ENCODE data around the gene ACTR2.

ACTR2 gene

GRCh38 chr2:65275141-65275915 is 47.7 kb downstream of the ACTR2 start:
- Histone ChIP-seq H3K27me3 (ENCODE audit: insufficient read depth, poor library complexity, severe bottlenecking) (no peaks in the 10 kb centered on the region), H3K27ac (replicated peaks) (no peak overlapping the region), H3K4me3 (replicated peaks; ENCODE audit: insufficient read depth, low read length) (no peak overlapping the region)
- no peak for DNase-seq (ENCODE audit: low read depth in 1 of 2, low spot score in 1 of 2)
- TF ChIP-seq POLR2AphosphoS5 (IDR thresholded peaks at IDR 0.05; ENCODE audit: low read depth) = no peak; the same call in 1 of the 2 replicates
- no peak for TF ChIP-seq REST (IDR thresholded peaks at IDR 0.05; ENCODE audit: insufficient replicate concordance, low read depth)
- TF ChIP-seq, protein P1, sequence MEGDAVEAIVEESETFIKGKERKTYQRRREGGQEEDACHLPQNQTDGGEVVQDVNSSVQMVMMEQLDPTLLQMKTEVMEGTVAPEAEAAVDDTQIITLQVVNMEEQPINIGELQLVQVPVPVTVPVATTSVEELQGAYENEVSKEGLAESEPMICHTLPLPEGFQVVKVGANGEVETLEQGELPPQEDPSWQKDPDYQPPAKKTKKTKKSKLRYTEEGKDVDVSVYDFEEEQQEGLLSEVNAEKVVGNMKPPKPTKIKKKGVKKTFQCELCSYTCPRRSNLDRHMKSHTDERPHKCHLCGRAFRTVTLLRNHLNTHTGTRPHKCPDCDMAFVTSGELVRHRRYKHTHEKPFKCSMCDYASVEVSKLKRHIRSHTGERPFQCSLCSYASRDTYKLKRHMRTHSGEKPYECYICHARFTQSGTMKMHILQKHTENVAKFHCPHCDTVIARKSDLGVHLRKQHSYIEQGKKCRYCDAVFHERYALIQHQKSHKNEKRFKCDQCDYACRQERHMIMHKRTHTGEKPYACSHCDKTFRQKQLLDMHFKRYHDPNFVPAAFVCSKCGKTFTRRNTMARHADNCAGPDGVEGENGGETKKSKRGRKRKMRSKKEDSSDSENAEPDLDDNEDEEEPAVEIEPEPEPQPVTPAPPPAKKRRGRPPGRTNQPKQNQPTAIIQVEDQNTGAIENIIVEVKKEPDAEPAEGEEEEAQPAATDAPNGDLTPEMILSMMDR (IDR thresholded peaks at IDR 0.05; ENCODE audit: insufficient read depth, low read length) = no peak
- TF ChIP-seq GABPA (IDR thresholded peaks at IDR 0.05; ENCODE audit: low read depth) = no peak
- TF ChIP-seq SPI1 (IDR thresholded peaks at IDR 0.05; ENCODE audit: borderline replicate concordance, low read depth) = no peak

- TF ChIP-seq POLR2AphosphoS5 (IDR thresholded peaks at IDR 0.05; ENCODE audit: low read depth) (peak; percentile 29; the same call in 1 of the 2 replicates), SPI1 (IDR thresholded peaks at IDR 0.05; ENCODE audit: borderline replicate concordance, low read depth) (no peak), GABPA (IDR thresholded peaks at IDR 0.05; ENCODE audit: low read depth) (no peak)
- H3K4me3 ChIP-seq (replicated peaks; ENCODE audit: insufficient read depth, low read length) = no peak overlapping the region
- no peaks in the 10 kb centered on the region for H3K27me3 ChIP-seq (ENCODE audit: insufficient read depth, poor library complexity, severe bottlenecking)
- DNase-seq (ENCODE audit: low read depth in 1 of 2, low spot score in 1 of 2) = no peak
- H3K27ac ChIP-seq (replicated peaks) = no peak overlapping the region
Measured at GRCh38 chr2:65276609-65277008, 49.0 kb downstream of the ACTR2 start.

DNA sequence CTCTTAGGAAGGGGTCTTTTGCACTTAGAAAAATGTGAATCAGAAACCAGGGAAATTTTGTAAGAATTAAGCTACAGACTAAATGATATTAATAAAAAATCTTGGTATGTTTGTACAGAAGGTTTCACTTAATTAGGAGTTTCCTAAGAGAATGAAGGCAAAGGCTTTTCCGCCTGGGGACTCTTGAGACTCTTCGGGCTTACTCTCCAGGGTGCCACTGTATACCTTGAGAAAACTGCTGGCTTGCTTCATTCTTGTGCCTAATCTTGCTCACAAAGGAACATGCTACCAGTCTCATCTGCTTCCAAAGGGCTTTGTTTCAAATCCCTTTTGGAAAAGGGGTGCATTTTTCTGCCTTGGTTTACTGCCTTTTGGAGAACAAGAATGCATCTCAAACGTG is 49.5 kb downstream of the ACTR2 start:
- TF ChIP-seq REST (IDR thresholded peaks at IDR 0.05; ENCODE audit: insufficient replicate concordance, low read depth) (no peak), SPI1 (IDR thresholded peaks at IDR 0.05; ENCODE audit: borderline replicate concordance, low read depth) (no peak), POLR2AphosphoS5 (IDR thresholded peaks at IDR 0.05; ENCODE audit: low read depth) (no peak), GABPA (IDR thresholded peaks at IDR 0.05; ENCODE audit: low read depth) (no peak)
- TF ChIP-seq, protein P1 (IDR thresholded peaks at IDR 0.05; ENCODE audit: insufficient read depth, low read length) = no peak
- Histone ChIP-seq H3K27ac (replicated peaks) (no peak overlapping the region), H3K27me3 (ENCODE audit: insufficient read depth, poor library complexity, severe bottlenecking) (no peaks in the 10 kb centered on the region), H3K4me3 (replicated peaks; ENCODE audit: insufficient read depth, low read length) (no peak overlapping the region)
- no peak for DNase-seq (ENCODE audit: low read depth in 1 of 2, low spot score in 1 of 2)

GRCh38 chr2:65277791-65278483 is 50.3 kb downstream of the ACTR2 start:
- Histone ChIP-seq H3K27ac (replicated peaks) (no peak overlapping the region), H3K27me3 (ENCODE audit: insufficient read depth, poor library complexity, severe bottlenecking) (no peaks in the 10 kb centered on the region), H3K4me3 (replicated peaks; ENCODE audit: insufficient read depth, low read length) (no peak overlapping the region)
- DNase-seq (ENCODE audit: low read depth in 1 of 2, low spot score in 1 of 2) = no peak
- no peak for TF ChIP-seq SPI1 (IDR thresholded peaks at IDR 0.05; ENCODE audit: borderline replicate concordance, low read depth)
- TF ChIP-seq, protein P1 (IDR thresholded peaks at IDR 0.05; ENCODE audit: insufficient read depth, low read length) = no peak
- no peak for TF ChIP-seq GABPA (IDR thresholded peaks at IDR 0.05; ENCODE audit: low read depth)
- TF ChIP-seq POLR2AphosphoS5 (IDR thresholded peaks at IDR 0.05; ENCODE audit: low read depth) = no peak
- no peak for TF ChIP-seq REST (IDR thresholded peaks at IDR 0.05; ENCODE audit: insufficient replicate concordance, low read depth)
